HAP-1 (cell line): Measurements from ENCODE around the gene DDX43.
"Not testable (repeated sequence)": the region's sequence is repeated elsewhere in the genome, so short reads cannot be mapped to it uniquely, and the experiment has no call there.

Experiments used
- DNase-seq, 2 experiments: peaks; one replicate each; pipeline ENCODE4 v3.0.0-alpha.2; 2016 to 2020; ENCODE audit warnings: low spot score in 2 of 2
- H3K27me3 ChIP-seq: fragments of 250-450 bp; sonication (Bioruptor Pico); 2 replicates; pipeline ENCODE4 v1.5.1; 2020; ENCODE audit warnings: low read depth, mild to moderate bottlenecking, moderate library complexity
- H3K36me3 ChIP-seq: fragments of 250-450 bp; sonication (Bioruptor Pico); replicated peaks from 2 replicates; pipeline ENCODE4 v1.5.1; 2020; ENCODE audit warnings: mild to moderate bottlenecking
- H3K4me1 ChIP-seq: fragments of 250-450 bp; sonication (Bioruptor Pico); 2 replicates; pipeline ENCODE4 v1.5.1; 2020; ENCODE audit warnings: mild to moderate bottlenecking
- H3K4me3 ChIP-seq: fragments of 250-450 bp; sonication (Bioruptor Pico); 2 replicates; pipeline ENCODE4 v1.5.1; 2020; ENCODE audit warnings: mild to moderate bottlenecking, moderate library complexity
- H3K9me3 ChIP-seq: fragments of 250-450 bp; sonication (Bioruptor Pico); 2 replicates; pipeline ENCODE4 v1.5.1; 2020; ENCODE audit warnings: mild to moderate bottlenecking, moderate library complexity
- in situ Hi-C: fragments of 300-500 bp; cut with MboI; formaldehyde crosslinking; loops from 3 replicates; pipeline ENCODE4 v1.14.3; 2020; ENCODE audit warnings: low sequenced_read_pairs, inconsistent platforms, mixed read lengths

Gene DDX43

GRCh38 chr6:73409395-73409794 lies 14.8 kb downstream of the DDX43 start:
- in situ Hi-C loops, result no loop called here
- H3K36me3 ChIP-seq, result no peaks in the 10 kb centered on the region
- no peaks in the 10 kb centered on the region for H3K4me1 ChIP-seq
- peaks cover 3% of the 10 kb centered on the region; the same call in 1 of the 2 replicates for H3K27me3 ChIP-seq
- H3K9me3 ChIP-seq, result no peaks in the 10 kb centered on the region
- H3K4me3 ChIP-seq, result no peak overlapping the region
- DNase-seq, result no peak

GRCh38 chr6:73413102-73413501 lies 18.5 kb downstream of the DDX43 start:
- H3K27me3 ChIP-seq, result no peaks in the 10 kb centered on the region
- no peaks in the 10 kb centered on the region for H3K4me1 ChIP-seq
- no peak overlapping the region for H3K4me3 ChIP-seq
- no peaks in the 10 kb centered on the region for H3K36me3 ChIP-seq
- no peaks in the 10 kb centered on the region for H3K9me3 ChIP-seq
- in situ Hi-C loops, result no loop called here
- DNase-seq, result no peak

- Histone ChIP-seq H3K36me3 (no peaks in the 10 kb centered on the region; the same call in 1 of the 2 replicates), H3K4me1 (no peaks in the 10 kb centered on the region), H3K27me3 (no peaks in the 10 kb centered on the region), H3K4me3 (no peak overlapping the region), H3K9me3 (no peaks in the 10 kb centered on the region)
- DNase-seq, result no peak
- in situ Hi-C loops, result no loop called here
Observed at GRCh38 chr6:73418081-73418741, 23.6 kb downstream of the DDX43 start.

GRCh38 chr6:73421534-73421933 lies 26.9 kb downstream of the DDX43 start:
- peaks cover 3% of the 10 kb centered on the region; the same call in 1 of the 2 replicates for H3K36me3 ChIP-seq
- no peaks in the 10 kb centered on the region for H3K4me1 ChIP-seq
- DNase-seq, result no peak
- no peak overlapping the region for H3K4me3 ChIP-seq
- H3K27me3 ChIP-seq, result no peaks in the 10 kb centered on the region
- H3K9me3 ChIP-seq, result no peaks in the 10 kb centered on the region
- in situ Hi-C loops, result no loop called here

GRCh38 chr6:73435236-73435635 lies 40.6 kb downstream of the DDX43 start:
- Histone ChIP-seq H3K9me3 (no peaks in the 10 kb centered on the region), H3K27me3 (no peaks in the 10 kb centered on the region), H3K36me3 (peaks cover 10% of the 10 kb centered on the region), H3K4me1 (no peaks in the 10 kb centered on the region), H3K4me3 (no peak overlapping the region)
- in situ Hi-C loops, result no loop called here
- no peak for DNase-seq

- no peak for DNase-seq
- H3K4me3 ChIP-seq, result no peak overlapping the region
- in situ Hi-C loops, result no loop called here
- peaks cover 3% of the 10 kb centered on the region; the same call in 1 of the 2 replicates for H3K36me3 ChIP-seq
- no peaks in the 10 kb centered on the region for H3K27me3 ChIP-seq
- no peaks in the 10 kb centered on the region for H3K4me1 ChIP-seq
- no peaks in the 10 kb centered on the region for H3K9me3 ChIP-seq
Observed at GRCh38 chr6:73443555-73443954, 48.9 kb downstream of the DDX43 start.

- no peaks in the 10 kb centered on the region; the same call in 1 of the 2 replicates for H3K27me3 ChIP-seq
- in situ Hi-C loops, result no loop called here
- 0 out of 2 replicates have a peak, but pooled peaks cover 2% of the 10 kb centered on the region for H3K9me3 ChIP-seq
- DNase-seq, result peak; percentile 47 to 57
- H3K36me3 ChIP-seq, result no peaks in the 10 kb centered on the region
- peaks cover 12% of the 10 kb centered on the region for H3K4me1 ChIP-seq
- peak overlapping the region; percentile 32 for H3K4me3 ChIP-seq
Observed at GRCh38 chr6:73451223-73452106, 56.8 kb downstream of the DDX43 start.

GRCh38 chr6:73452107-73452461 lies 57.5 kb downstream of the DDX43 start, which contains the start of gene CGAS:
TSS of gene CGAS (minus strand) at chr6:73452297. CDS start at chr6:73452181, 116 bp downstream.
- in situ Hi-C loops, result no loop called here
- Histone ChIP-seq H3K27me3 (no peaks in the 10 kb centered on the region; the same call in 1 of the 2 replicates), H3K9me3 (0 out of 2 replicates have a peak, but pooled peaks cover 2% of the 10 kb centered on the region), H3K36me3 (no peaks in the 10 kb centered on the region), H3K4me1 (peaks cover 12% of the 10 kb centered on the region), H3K4me3 (peak within 1 kb of the TSS; percentile 32)
- DNase-seq, result peak; percentile 20 to 69

- H3K9me3 ChIP-seq, result no peaks in the 10 kb centered on the region
- peaks cover 19% of the 10 kb centered on the region for H3K4me1 ChIP-seq
- no peaks in the 10 kb centered on the region for H3K36me3 ChIP-seq
- no peak for DNase-seq
- no peak overlapping the region for H3K4me3 ChIP-seq
- in situ Hi-C loops, result no loop called here
- H3K27me3 ChIP-seq, result no peaks in the 10 kb centered on the region; the same call in 1 of the 2 replicates
Observed at GRCh38 chr6:73455865-73456629, 61.4 kb downstream of the DDX43 start.

GRCh38 chr6:73459474-73459873 lies 64.8 kb downstream of the DDX43 start:
- H3K4me3 ChIP-seq, H3K9me3 ChIP-seq, DNase-seq, H3K27me3 ChIP-seq, in situ Hi-C loops, H3K36me3 ChIP-seq: not testable (repeated sequence)
- H3K4me1 ChIP-seq, result peaks cover 12% of the 10 kb centered on the region

- peaks cover 9% of the 10 kb centered on the region for H3K36me3 ChIP-seq
- DNase-seq, result peak; percentile 22 to 45
- in situ Hi-C loops, result no loop called here
- no peaks in the 10 kb centered on the region for H3K27me3 ChIP-seq
- 0 out of 2 replicates have a peak, but pooled peaks cover 3% of the 10 kb centered on the region for H3K9me3 ChIP-seq
- H3K4me1 ChIP-seq, result peaks cover 12% of the 10 kb centered on the region
- H3K4me3 ChIP-seq, result no peak overlapping the region
Observed at GRCh38 chr6:73460056-73460455, 65.4 kb downstream of the DDX43 start.

GRCh38 chr6:73461537-73462350 lies 67.1 kb downstream of the DDX43 start, which contains the start of gene MTO1:
TSS of gene MTO1 (plus strand) at chr6:73461737. CDS start at chr6:73461855, 118 bp downstream.
- in situ Hi-C loops, result no loop called here
- peak; percentile 81 to 90 for DNase-seq
- Histone ChIP-seq H3K4me1 (peaks cover 12% of the 10 kb centered on the region), H3K36me3 (peaks cover 17% of the 10 kb centered on the region), H3K27me3 (no peaks in the 10 kb centered on the region), H3K4me3 (peak within 1 kb of the TSS; percentile 99), H3K9me3 (0 out of 2 replicates have a peak, but pooled peaks cover 3% of the 10 kb centered on the region)
